GM19351 (cell line): ENCODE results near the gene BABAM2.

Source experiments
- ATAC-seq: cut with Tn5 transposase; IDR thresholded peaks from one replicate; pipeline ENCODE4 v1.9.1; 2021; ENCODE audit warnings: mild to moderate bottlenecking, moderate library complexity; ENCODE audit not compliant: unreplicated experiment

Gene BABAM2

GRCh38 chr2:28336264-28336980, 445.9 kb downstream of the BABAM2 start:
- ATAC-seq = no peak

GRCh38 chr2:28336982-28337627, 446.6 kb downstream of the BABAM2 start:
- no peak for ATAC-seq

- ATAC-seq = no peak
Measured at GRCh38 chr2:28338046-28338817, 447.7 kb downstream of the BABAM2 start.

- no peak for ATAC-seq
Measured at GRCh38 chr2:28338831-28339321, 448.3 kb downstream of the BABAM2 start.

- ATAC-seq = no peak
Measured at GRCh38 chr2:28339516-28340175, 449.1 kb downstream of the BABAM2 start.

- no peak for ATAC-seq
Measured at GRCh38 chr2:28340312-28341202, 450.0 kb downstream of the BABAM2 start.

- no peak for ATAC-seq
Measured at GRCh38 chr2:28341208-28341891, 450.8 kb downstream of the BABAM2 start.

- ATAC-seq = no peak
Measured at GRCh38 chr2:28342081-28342967, 451.8 kb downstream of the BABAM2 start.

GRCh38 chr2:28343184-28343942, 452.8 kb downstream of the BABAM2 start:
- no peak for ATAC-seq

- ATAC-seq = no peak
Measured at GRCh38 chr2:28343971-28344715, 453.6 kb downstream of the BABAM2 start.

GRCh38 chr2:28344756-28345373, 454.3 kb downstream of the BABAM2 start:
- no peak for ATAC-seq

- ATAC-seq = no peak
Measured at GRCh38 chr2:28345619-28346018, 455.1 kb downstream of the BABAM2 start.

GRCh38 chr2:28346587-28346986, 456.1 kb downstream of the BABAM2 start:
- no peak for ATAC-seq

- no peak for ATAC-seq
Measured at GRCh38 chr2:28347193-28347592, 456.7 kb downstream of the BABAM2 start.

GRCh38 chr2:28347596-28347995, 457.1 kb downstream of the BABAM2 start:
- ATAC-seq = no peak

- ATAC-seq = no peak
Measured at GRCh38 chr2:28348149-28348567, 457.6 kb downstream of the BABAM2 start.

GRCh38 chr2:28348921-28349320, 458.4 kb downstream of the BABAM2 start:
- ATAC-seq = no peak
